ENCODE results near the gene BRD1.
"Not testable (repeated sequence)": the region's sequence is repeated elsewhere in the genome, so short reads cannot be mapped to it uniquely, and the experiment has no call there.

The BRD1 gene

DNA sequence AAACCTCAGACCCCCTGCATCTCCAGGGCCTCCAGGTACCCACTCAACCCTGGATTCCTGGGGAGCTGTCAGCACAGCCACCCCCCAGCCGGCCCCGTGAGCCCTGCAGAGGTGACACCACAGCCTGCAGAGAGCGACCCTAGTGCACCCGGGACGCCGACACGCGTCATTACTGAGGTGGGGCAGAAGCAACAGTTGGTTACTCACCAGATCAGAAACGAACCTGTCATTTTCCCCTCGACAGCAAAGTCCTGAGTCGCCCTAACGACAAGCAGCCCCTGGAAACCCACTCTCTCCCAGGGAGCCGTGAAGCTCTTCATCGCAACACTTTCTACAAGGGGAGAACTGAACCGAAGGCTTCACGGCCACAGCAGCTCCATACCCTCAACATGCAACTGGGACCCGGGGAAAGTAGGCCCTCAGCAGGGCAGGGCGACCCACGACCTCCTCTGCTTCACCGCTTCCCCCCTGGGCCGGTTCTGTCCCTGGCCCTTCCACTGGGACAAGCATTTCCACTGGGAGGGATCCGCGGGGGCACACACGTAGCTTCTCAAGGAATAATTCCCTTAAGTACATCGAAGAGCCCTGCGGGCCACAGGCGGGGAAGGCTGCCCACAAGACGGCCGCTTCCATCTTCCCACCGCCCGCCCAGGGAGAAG is 1.6 kb downstream of the BRD1 start:
- DNase-seq: peak; percentile 18

DNA sequence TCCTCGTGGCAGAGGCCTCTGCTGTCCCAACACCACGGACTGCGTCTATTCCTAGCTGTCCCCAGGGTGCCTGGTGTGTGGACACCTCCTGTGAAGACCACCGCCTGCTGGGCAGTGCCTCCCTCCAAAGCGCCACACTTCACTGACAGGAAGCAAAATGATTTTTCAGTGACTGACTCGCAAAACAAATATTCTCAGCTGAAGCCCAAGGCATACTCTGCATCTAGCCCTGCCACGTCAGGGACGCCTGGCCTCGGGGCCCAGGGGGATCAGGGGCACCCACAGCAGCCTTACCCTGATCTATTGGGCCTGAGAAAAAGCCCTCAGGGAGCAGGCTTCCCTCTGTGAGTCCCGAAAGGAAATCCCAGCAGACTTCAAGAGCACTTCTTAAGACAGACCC is 2.2 kb downstream of the BRD1 start:
- DNase-seq: peak; percentile 56

DNA sequence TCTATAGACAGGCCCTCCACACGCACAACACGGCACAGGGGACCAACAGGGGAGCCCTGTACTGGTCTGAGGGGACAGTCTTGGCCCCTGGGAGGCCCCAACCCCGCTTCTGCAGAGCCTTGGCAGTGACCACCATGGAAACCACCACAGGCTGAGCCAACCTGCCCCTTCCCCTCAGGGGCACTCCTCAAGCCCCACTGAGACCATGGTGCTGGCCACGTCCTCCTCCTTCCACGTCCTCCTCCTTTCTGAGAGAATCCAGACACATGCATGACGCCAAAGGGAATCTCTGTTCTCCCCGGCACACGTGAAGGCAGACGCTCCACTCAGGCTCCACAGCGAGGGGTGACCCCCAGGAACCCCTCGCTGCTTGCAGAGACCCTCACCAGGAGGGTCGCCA is 2.7 kb downstream of the BRD1 start:
- DNase-seq: no peak

DNA sequence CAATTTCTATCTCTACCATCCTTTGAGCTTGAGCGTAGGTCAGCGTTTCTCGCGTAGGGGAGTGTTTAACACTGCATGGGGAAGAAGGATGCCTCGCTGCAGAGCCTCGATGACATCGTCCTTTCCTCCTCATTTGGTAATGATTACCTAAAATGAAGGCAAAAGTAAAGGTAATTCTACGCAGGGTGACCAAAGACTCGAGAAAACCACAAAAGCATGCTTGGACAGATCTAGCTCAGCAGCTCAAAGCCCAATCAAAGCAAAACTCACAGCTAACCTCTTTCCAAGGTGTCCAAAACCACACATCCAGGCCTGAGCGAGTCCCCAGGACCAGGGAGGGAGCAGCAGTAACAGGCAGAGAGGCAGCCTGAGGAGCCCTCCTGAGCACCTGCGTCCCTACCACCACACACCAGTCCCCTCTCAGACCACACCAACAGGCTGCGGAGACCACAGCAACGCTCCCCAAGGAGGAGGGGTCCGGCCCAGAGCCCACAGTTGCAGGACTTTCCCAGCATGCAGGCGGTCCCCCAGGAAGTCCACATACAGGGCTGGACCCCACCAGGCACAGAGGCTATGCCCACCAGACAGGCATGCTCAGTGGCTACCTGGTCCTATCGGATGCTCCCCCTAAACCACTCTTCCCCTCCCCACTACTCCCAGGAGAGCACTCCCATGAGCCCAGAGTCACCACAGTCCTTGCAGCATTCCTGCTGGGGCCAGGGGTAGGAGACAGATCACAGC is 3.3 kb downstream of the BRD1 start:
- DNase-seq: no peak

DNA sequence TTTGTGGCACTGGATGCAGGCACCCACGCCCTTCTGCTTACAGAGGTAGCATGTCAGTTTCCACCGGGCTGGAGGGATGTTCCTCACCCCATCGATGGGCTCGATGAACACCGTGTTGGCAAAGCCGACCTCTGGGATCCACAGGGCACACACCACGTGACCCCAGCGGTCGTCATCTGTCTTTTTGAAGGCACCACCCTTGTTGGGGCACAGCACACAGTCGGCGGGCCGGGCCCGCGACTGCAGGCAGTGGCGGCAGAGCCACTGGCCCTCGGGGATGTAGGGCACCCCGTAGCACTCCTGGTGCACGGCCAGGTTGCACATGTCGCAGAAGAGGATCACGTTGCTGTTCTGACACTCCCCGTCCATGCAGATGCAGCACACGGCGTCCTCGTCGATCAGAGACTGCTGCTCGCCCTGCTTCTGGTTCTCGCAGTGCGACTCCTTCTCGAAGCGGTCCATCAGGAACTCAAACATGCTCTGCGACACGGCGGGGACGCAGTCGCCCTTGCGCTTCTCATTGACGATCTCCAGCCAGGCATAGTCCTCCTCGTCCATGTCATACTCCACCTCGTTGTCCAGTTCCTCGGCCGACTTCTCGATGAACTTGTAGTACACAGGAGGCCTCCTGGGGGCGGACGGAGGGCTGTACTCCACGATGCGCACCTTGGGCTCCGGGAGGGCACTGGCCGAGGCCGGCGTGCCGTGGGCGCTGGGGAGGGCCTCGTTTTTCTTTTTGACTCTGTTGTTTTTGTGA is 4.2 kb downstream of the BRD1 start:
- no peak for DNase-seq

DNA sequence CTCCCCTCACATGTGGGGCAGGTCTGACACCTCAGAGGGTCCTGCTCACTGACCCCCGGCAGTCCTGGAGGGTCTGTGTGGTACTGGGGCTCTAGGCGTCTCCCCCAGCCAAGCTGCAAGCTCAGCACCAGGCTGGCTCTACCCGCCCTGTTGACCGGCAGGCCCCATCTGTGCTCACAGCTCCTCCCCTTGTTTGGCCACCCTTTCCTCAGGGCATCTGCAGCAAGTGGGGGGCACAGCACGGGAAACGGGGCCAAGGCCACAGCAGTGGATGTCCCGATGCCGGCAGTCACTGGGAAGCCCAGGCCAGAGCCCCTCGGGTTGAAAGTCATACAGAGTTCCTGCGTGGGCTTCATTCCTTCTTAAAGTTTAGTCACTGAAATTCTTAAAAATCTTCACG is 5.9 kb downstream of the BRD1 start:
- DNase-seq: not testable (repeated sequence)

DNA sequence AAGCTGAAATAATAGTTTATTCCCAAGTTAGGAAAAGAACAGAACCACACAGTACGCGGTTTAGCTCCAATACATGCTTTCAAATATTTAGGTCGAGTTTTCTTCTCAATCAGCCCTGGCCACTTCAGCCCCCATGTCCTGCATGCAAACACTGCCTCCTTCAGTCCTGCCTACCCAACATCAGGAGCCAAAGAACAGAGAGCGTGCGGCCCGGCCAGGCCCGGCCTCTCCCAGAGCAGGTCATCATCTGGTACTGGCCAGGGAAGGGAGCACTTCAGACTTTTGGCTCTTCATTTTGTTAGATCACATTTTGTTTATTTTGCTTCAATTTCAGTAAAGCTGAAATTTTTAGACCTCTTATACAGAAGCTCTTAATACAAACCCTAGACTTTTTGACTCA is 6.7 kb downstream of the BRD1 start:
- no peak for DNase-seq

DNA sequence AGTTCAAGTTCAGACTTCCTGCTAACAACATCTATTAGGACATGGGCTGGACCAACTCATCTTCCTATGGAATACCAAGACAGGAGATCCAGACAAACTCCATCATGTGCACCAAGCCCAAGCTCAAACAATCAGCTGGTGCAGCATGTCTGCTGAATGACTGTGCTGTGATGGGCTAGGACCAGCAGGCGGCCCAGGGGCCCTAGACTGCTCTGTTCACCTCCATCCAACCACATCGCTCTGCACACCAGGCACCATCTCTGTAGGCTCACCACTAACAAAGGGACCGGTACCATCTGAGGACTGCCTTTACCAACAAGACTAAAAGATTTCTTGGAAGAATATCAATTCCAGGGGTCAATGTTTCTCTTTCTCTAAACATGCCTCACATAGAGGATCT is 10.3 kb downstream of the BRD1 start:
- DNase-seq: no peak

DNA sequence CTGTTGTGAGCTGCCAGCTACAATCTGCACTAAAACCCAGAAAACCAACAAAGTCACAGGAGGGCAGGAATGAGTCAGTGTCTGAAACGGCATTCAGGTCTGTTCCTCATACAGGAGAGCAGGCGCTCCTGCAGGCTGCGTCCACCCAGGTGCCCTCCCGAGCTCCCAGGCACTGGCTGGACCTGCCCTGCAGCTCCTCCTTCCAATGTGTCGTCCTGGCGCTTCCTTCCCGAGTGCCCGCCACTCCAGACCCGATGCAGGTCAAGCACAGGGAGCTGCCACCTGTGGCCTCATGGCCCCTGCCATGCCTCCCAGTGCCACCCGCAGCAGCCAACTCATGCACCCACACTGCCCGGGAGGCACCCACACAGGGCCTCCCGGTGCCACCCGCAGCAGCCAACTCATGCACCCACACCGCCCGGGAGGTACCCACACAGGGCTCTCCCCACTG is 12.0 kb downstream of the BRD1 start:
- no peak for DNase-seq

DNA sequence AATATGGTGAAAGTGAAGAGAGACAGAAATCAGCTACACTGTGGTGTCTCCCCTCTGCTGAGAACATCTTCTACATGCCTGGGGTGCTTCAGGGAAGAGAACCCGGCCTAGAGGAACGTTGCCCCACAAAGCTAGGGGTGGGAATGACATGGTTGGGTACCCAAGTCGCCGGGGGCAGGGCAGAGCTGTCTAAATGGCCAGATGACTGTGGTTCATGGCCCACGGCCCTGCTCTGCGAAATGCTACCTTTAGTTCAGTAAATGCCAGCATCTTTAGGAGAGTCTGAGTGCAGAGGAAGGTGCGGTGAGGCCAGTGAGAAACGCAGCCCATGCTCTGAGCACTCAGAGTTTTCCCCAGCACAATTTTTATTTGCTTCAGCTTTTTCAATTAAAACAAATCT is 12.8 kb downstream of the BRD1 start:
- no peak for DNase-seq

DNA sequence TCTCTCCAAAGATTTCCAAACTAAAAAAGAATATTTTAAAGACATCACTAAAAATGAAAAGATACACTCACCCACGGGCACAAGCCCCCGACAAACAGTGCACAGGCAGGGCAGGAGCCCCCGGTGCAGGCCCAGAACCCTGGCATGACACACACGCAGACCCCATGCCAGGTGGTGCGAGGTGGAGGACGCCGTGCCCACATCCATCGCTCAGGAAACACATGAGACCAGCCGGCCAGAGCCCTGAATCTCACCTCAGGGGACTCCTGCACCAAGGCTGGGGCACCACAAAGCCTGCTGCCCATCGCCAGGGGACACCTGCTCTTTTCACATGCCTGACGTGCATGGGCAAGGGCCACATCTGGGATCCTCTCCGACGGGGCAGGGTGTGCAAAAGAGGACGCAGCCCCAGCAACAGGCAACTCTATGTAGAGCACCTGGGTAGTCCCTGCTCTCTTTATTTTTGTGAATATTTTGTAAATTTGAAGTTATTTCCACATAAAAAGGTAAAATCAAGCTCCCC is 13.4 kb downstream of the BRD1 start:
- DNase-seq: no peak

DNA sequence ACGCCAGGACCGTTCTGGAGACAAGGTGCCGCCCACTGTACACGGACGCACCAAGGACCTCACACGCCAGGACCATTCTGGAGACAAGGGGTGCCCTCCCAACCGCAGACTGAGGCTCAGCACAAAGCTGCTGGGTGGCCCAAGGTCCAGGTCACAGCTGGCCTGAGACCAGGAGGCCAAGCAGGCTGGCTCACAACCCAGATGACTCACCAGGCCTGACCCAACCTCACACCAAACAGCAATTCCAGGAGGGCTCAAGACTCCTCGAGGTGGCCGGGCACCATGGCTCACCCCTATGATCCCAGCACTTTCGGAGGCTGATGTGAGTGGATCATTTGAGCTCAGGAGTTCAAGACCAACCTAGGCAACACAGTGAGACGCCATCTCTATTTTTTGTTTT is 14.8 kb downstream of the BRD1 start:
- no peak for DNase-seq

DNA sequence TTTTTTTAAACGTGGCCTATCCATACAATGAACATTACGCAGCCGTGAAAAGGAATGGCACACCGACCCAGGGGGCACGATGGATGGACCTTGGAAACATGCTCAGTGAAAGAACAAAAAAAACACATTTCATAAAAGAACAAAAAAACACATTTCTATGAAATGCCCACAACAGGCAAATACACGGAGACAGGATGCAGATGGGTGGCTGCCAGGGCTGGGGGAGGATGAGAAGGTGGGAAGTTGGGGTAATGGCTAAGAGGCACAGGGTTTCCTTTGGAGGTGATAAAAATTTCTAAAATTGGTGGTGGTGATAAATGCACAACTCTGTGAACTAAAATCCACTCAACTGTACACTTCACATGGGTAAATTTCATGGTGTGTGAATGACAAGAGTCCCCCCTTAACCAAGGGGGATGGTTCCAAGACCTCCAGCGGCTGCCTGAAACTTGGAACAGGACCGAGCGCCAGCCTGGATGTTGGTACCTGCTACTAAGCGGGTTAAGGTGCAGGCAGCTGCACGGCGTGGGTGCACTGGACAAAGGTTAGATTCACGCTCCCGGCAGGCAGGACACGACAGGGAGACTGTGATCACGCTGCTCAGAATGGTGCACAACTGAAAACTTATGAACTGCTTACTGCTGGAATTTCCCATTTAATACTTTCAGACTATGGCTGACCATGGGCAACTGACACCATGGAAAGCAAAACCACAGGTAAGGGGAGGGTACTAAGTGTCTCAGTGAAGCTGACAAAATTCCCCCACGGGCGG is 16.5 kb downstream of the BRD1 start:
- DNase-seq: no peak

DNA sequence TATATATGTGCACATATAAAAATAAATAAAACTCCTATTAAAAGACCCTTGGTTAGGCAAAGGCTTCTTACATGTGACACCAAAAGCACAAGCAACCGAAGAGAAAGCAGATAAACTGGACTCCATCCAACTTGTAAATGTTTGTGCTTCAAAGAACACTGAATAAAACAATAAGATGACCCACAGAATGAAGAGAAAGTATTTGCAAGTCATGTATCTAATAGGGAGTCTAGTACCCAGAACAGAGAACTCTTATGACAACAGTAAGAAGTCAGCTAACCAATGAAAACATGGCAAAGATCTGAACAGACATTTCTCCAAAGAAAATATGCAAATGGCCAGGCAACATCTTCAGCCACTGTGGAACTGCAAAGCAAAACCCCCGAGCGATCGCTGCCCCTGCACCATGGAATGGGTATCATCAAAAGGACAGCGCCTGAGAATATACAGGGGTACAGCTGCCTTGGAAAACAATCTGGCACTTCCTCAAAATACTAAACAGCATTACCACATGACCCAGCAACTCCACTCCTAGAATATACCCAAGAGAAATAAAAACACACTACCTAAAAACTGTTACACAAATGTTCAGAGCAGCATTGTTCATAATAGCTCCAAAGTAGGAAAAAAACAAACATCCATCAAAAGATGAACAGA is 17.2 kb downstream of the BRD1 start:
- no peak for DNase-seq

DNA sequence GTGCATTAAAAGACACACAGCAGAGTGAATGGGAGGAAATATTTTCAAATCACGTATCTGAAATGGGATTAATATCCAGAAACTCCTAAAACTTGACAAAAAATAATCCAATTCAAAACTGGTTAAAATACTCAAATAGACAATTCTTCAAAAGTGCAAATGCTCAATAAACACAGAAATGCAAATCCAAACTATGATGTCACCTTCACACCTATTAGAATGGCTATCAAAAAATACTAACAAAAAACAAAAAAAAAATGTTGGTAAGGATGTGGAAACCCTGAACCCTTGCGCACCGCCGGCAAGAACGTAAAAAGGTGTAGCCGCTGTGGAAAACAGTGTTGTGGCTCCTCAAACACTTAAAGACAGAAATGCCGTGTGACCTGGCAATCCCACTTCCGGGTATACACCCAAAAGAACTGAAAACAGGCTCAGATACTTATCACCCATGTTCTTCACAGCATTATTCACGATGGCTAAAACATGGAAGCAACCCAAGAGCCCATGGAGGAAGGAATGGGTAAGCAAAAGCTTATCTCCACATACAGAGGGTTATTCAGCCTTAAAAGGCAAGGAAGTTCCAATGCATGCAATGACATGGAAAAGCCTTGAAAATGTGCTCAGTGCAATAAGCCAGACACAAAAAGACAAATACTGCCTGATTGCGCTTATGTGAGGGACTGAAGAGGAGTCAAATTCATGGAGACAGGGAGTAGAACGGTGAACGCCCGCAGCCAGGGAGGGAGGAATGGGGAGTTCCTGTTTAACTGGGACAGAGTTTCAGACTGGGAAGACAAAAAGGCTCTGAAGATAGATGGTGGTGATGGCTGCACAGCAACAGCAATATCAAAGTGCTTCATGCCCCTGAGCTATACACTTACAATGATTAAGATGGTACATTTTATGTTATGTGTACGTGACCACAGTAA is 19.6 kb downstream of the BRD1 start:
- no peak for DNase-seq

DNA sequence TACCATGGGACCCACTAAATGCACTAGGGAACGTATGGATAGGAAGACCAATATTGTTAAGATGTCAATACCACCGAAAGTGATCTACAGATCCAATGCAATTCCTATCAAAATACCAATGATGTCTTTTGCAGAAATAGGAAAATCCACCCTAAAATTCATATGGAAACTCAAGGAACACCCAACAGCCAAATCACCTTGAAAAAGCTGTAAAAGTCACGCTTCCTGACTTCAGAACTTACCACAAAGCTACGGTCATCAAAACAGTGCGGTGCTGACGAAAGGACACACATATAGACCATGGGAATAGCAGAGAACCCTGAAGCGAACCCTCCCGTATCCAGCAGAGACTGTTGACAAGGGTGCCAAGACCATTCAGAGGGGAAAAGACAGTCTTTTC is 20.5 kb downstream of the BRD1 start:
- DNase-seq: no peak

DNA sequence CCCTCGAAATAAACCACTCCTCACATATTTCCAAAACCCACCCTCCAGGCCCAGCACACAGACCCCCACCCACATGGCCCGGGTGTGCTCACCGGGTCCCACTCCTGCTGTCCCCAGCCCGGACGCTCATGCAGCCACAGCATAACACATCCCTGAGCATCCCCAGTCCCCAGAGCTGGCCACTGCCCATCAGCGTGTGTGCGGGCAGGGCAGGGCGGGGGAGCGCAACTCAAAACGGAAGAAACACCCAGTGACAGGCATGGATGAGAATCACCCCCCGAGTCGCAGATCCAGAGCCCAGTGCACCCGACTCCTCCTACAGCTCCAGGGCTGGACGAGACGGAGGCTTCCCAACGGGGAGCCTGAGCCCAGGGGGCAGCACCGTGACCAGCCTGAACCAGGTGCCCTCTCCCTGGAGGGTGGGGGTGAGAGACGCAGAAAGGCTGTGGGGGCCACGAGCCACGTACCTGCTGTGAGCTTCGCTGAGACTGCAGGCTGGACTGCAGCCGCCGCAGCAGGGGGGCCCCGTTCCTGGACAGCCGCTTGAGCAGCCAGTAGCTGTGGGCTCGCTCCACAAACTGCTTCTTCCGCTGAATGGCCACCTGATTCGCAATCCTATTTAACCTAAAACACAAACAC is 23.8 kb downstream of the BRD1 start:
- no peak for DNase-seq

DNA sequence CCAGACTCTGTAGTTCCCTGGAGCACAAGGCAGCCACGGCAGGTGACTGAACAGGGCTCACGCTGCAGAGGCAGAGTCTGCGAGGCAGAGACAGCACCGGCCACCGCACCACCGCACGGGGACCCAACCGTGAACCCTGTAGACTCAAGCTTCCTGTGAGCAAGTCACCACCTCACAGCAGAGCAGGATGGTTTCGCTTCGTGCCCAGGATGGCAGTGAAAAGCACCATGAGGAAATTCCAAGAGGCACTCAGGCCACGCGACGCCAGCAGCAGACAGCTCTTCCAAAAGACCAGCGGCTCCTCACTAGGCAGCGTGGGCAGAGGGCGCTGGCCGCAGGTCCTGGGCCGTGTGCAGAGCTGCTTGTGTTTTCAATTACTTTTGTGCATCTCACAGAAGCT is 24.5 kb downstream of the BRD1 start:
- DNase-seq: no peak

DNA sequence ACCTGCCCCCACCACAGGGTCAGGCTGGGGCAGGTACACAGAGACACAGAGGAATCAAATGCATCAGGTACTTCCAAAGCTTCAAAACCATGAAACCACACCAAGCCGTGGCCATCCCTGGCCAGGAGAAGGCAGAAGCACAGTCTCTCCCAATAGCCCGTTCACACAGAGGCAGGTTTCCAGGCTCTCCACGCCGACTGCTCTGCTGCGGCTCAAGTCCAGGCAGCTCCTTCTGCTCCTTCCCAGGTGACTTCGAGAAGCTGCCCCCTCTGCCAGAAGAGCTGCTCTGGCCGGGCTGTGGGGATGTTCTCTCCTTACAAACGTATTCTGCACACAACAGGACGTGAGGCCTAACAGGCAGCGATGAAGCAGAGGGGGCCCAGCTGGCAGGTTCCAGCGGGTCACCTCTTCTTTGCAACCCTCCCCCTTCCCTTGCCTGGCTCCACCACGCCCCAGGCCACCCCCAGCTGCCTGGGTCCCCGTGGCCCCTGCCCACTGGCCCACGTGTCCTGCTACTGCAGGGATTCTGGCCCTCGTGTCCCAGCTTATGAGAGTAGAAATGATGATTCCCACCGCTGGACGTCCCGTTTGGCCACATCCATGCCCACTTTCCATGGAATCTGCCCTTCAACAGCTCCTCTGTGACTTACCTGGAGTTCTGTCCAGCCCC is 26.1 kb downstream of the BRD1 start:
- no peak for DNase-seq
